Loucy (cell line): ENCODE results near the gene SKAP2.

Experiments
- H2AFZ ChIP-seq: fragments of 200-600 bp; sonication (generic); 2 replicates; pipeline ENCODE4 v1.6.0; 2016; ENCODE audit warnings: antibody characterized with exemption, mild to moderate bottlenecking, low read length, moderate library complexity
- H3F3A ChIP-seq: fragments of 200-600 bp; 2 replicates; pipeline ENCODE4 v1.6.0; 2016; ENCODE audit warnings: antibody characterized with exemption, low read depth, mild to moderate bottlenecking
- H3K27me3 ChIP-seq: fragments of 200-600 bp; sonication (generic); 2 replicates; pipeline ENCODE4 v1.6.1; 2014; ENCODE audit warnings: low read length, mild to moderate bottlenecking; ENCODE audit not compliant: insufficient read depth, poor library complexity, severe bottlenecking
- H3K36me3 ChIP-seq: fragments of 200-600 bp; sonication (generic); 2 replicates; pipeline ENCODE4 v1.6.1; 2016; ENCODE audit warnings: low read length; ENCODE audit not compliant: insufficient read depth
- H3K4me1 ChIP-seq: fragments of 200-600 bp; sonication (generic); 2 replicates; pipeline ENCODE4 v1.5.1; 2014; ENCODE audit warnings: low read length, mild to moderate bottlenecking; ENCODE audit not compliant: insufficient read depth, poor library complexity, severe bottlenecking
- H3K4me2 ChIP-seq: fragments of 200-600 bp; sonication (generic); 2 replicates; pipeline ENCODE4 v1.6.0; 2014; ENCODE audit warnings: antibody characterized with exemption, low read length, low read depth, mild to moderate bottlenecking; ENCODE audit not compliant: poor library complexity, severe bottlenecking
- H3K4me3 ChIP-seq: fragments of 200-600 bp; sonication (generic); 2 replicates; pipeline ENCODE4 v1.5.1; 2014; ENCODE audit warnings: low read length, mild to moderate bottlenecking, mixed read lengths; ENCODE audit not compliant: poor library complexity, severe bottlenecking
- H3K79me2 ChIP-seq: fragments of 200-600 bp; sonication (generic); 2 replicates; pipeline ENCODE4 v1.6.1; 2014; ENCODE audit warnings: low read length; ENCODE audit not compliant: insufficient read depth
- H3K9ac ChIP-seq: fragments of 200-600 bp; sonication (generic); 2 replicates; pipeline ENCODE4 v1.6.0; 2014; ENCODE audit warnings: mild to moderate bottlenecking, low read depth, low read length, moderate library complexity; ENCODE audit not compliant: poor library complexity, severe bottlenecking
- H3K9me2 ChIP-seq: fragments of 200-600 bp; sonication (generic); replicated peaks from 2 replicates; pipeline ENCODE4 v1.6.1; 2016; ENCODE audit warnings: low read depth, low read length, mixed read lengths
- H3K9me3 ChIP-seq: fragments of 200-600 bp; sonication (generic); 2 replicates; pipeline ENCODE4 v1.6.1; 2014; ENCODE audit warnings: mild to moderate bottlenecking, antibody characterized with exemption, low read length, low read depth; ENCODE audit not compliant: insufficient read depth
- H4K20me1 ChIP-seq: fragments of 200-600 bp; sonication (generic); 2 replicates; pipeline ENCODE4 v1.6.0; 2014; ENCODE audit warnings: antibody characterized with exemption, low read length, mild to moderate bottlenecking; ENCODE audit not compliant: insufficient read depth, poor library complexity, severe bottlenecking
- CTCF ChIP-seq: fragments of 200-600 bp; sonication (generic); conservative IDR thresholded peaks from 2 replicates; pipeline ENCODE4 v1.5.1; 2014; ENCODE audit warnings: mild to moderate bottlenecking, antibody characterized with exemption, low read length
- EZH2phosphoT487 ChIP-seq: fragments of 200-600 bp; IDR thresholded peaks from 2 replicates; pipeline ENCODE4 v1.6.1; 2018; ENCODE audit warnings: antibody characterized with exemption, mild to moderate bottlenecking, moderate library complexity, borderline replicate concordance

The SKAP2 gene

GRCh38 chr7:26663874-26664273 lies 200.5 kb downstream of the SKAP2 start:
- no peaks in the 10 kb centered on the region for H3F3A ChIP-seq
- no peaks in the 10 kb centered on the region for H4K20me1 ChIP-seq
- no peak overlapping the region for H3K9ac ChIP-seq
- H3K4me2 ChIP-seq: no peak overlapping the region
- no peaks in the 10 kb centered on the region for H3K79me2 ChIP-seq
- TF ChIP-seq EZH2phosphoT487 (no peak), CTCF (no peak)
- no peak overlapping the region for H3K4me3 ChIP-seq
- H3K9me3 ChIP-seq: no peaks in the 10 kb centered on the region
- peaks cover 22% of the 10 kb centered on the region for H3K4me1 ChIP-seq
- no peak overlapping the region for H2AFZ ChIP-seq
- H3K9me2 ChIP-seq: no peaks in the 10 kb centered on the region
- H3K27me3 ChIP-seq: no peaks in the 10 kb centered on the region
- no peaks in the 10 kb centered on the region for H3K36me3 ChIP-seq

DNA sequence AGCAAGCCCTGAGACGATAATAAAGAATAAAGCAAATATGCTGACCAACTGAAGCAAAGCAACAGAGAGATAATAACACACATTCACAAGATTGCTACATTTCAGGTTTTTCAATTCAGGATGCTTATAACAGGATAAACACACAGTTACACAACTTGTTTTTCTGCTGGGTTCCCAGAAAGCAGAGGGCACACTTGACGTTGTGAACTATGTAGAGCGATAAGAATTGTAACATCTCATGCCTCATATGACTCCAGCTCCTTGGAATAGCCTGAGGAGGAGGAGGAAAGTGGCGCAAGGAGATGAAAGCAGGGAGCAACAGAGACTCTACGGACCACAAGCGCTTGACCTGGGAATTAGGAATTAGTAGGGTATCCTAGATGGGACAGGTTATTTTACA lies 201.7 kb downstream of the SKAP2 start:
- Histone ChIP-seq H4K20me1 (no peaks in the 10 kb centered on the region), H3K27me3 (no peaks in the 10 kb centered on the region), H3K9ac (no peak overlapping the region), H2AFZ (no peak overlapping the region), H3K79me2 (no peaks in the 10 kb centered on the region), H3K4me2 (no peak overlapping the region), H3K36me3 (no peaks in the 10 kb centered on the region), H3K9me3 (no peaks in the 10 kb centered on the region), H3F3A (no peaks in the 10 kb centered on the region), H3K4me1 (peaks cover 10% of the 10 kb centered on the region), H3K9me2 (no peaks in the 10 kb centered on the region), H3K4me3 (no peak overlapping the region)
- TF ChIP-seq CTCF (no peak), EZH2phosphoT487 (no peak)

DNA sequence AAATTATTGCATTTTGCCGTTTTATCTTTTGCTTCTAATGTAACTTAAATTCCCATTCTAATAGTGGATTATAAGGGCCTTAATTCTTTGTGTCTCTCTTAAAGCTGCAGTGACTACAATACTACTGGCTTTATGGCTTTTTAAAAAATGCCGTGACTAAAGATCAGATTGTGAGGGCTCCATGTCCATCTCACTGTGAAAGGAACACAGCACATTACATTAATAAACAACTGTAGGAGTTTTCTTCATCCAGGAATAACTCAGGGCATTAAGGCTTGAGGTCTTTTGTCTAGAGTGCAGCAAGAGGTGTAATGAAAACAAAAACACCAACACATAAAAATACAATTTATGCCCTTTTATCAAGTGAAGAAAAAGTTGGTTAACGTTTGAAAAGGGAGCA lies 205.3 kb downstream of the SKAP2 start:
- no peaks in the 10 kb centered on the region for H3K36me3 ChIP-seq
- no peak overlapping the region for H2AFZ ChIP-seq
- no peaks in the 10 kb centered on the region for H3K79me2 ChIP-seq
- peaks cover 1% of the 10 kb centered on the region for H3K4me1 ChIP-seq
- H3K4me3 ChIP-seq: no peak overlapping the region
- no peak for TF ChIP-seq CTCF
- no peak for TF ChIP-seq EZH2phosphoT487
- H3K27me3 ChIP-seq: no peaks in the 10 kb centered on the region
- H4K20me1 ChIP-seq: no peaks in the 10 kb centered on the region
- H3K9me2 ChIP-seq: no peaks in the 10 kb centered on the region
- no peak overlapping the region for H3K9ac ChIP-seq
- no peaks in the 10 kb centered on the region for H3K9me3 ChIP-seq
- H3K4me2 ChIP-seq: no peak overlapping the region
- H3F3A ChIP-seq: no peaks in the 10 kb centered on the region
